GM12892 (cell line): ENCODE data around the gene RRAGC.
"Not testable (repeated sequence)": the region's sequence is repeated elsewhere in the genome, so short reads cannot be mapped to it uniquely, and the experiment has no call there.

Experiments
- DNase-seq: peaks from one replicate; pipeline ENCODE4 v3.0.0; 2011; ENCODE audit not compliant: insufficient read length
- FAIRE-seq: peaks from 2 replicates; lab custom pipeline; 2011; peaks lifted over from hg19 to GRCh38; lab: Jason Lieb, UNC
- POLR2A ChIP-seq: IDR thresholded peaks from 2 replicates; pipeline ENCODE4 v1.6.1; 2011; ENCODE audit warnings: low read depth, low read length, control low read depth
- POLR2AphosphoS5 ChIP-seq: IDR thresholded peaks from 2 replicates; pipeline ENCODE4 v1.6.1; 2011; ENCODE audit warnings: low read depth, low read length, control low read depth
- TAF1 ChIP-seq: IDR thresholded peaks from 2 replicates; pipeline ENCODE4 v1.6.1; 2011; ENCODE audit warnings: low read depth, mild to moderate bottlenecking, control low read depth, low read length, borderline replicate concordance

The RRAGC gene

DNA sequence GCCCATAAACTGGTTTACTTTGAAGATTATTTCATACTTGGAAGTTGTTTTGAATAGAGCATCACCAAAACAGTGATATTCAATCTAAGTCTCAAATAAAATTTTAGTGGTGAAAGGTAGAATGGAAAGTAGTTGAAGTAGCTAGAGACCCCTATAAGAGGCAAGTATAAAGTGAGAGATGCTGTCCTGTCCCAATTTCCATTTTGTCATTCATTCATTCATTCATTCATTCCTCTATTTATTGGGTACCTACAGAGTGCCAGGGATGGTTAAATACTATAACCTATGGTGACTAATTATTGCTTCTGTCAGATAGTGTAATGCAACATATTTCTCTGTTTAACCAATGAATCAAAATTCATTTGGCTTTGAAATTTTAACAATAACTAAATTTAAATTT is 32.7 kb downstream of the RRAGC start:
- FAIRE-seq (no peak), DNase-seq (no peak)
- TF ChIP-seq POLR2AphosphoS5 (no peak), TAF1 (no peak), POLR2A (no peak)

DNA sequence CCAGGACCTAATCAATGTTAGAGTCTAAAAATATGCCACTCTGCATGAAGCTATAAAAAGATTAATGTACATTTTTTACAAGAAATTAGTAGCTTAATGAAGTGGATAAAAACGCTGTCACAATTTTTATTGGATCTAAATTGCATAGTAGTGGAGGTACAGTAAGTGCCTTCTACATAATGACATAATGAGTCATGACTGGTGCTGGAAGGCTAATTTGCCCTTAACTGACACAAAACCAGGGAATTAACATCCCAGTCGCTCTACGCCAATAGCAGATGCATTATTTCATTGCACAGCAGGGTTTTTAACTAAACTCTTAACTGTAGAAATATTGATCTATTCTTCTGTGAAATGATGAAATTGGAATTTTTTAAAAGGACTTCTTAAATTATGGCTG is 33.3 kb downstream of the RRAGC start:
- DNase-seq (no peak), FAIRE-seq (no peak)
- TF ChIP-seq POLR2AphosphoS5 = no peak
- TF ChIP-seq TAF1 = no peak
- no peak for TF ChIP-seq POLR2A

DNA sequence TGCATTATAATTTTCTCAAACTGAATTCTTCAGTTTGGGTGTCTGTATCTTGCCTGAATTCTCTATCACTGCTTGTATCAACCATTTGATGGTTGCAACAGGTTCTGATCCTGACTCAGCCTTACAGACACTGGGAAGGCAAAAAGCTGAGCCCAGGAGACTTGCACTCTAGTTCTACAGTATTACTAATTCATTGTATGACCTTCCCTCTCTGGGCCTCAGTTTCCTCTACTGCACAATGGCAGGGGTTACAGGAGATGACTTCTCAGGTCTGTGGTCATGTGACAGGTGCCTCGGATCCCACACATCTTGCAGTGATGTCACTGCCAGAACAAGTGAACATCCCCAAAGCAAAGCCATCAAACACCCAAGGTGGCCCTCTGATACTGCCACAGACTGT is 38.7 kb downstream of the RRAGC start:
- TF ChIP-seq POLR2AphosphoS5 (no peak), POLR2A (no peak), TAF1 (no peak)
- no peak for FAIRE-seq
- no peak for DNase-seq

DNA sequence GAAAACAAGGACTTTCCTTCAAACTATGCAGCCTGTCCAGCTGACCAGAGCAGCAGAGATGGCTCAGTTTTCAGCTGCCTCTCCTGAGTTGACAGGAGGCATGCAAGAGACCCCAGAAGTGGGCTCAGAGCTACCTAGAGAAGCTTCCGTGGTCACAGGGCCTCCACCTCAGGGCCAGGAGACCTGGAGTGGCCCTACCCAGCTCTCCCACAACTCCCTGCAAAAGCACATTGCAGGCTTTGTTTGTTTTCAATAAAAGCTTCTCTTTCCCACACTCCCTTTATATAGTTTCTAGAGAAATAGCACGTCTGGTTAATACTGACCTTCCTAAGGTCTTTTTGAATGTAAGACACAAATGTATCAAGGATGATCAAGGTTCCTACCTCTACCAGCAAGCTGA is 40.1 kb downstream of the RRAGC start:
- no peak for DNase-seq
- TF ChIP-seq POLR2AphosphoS5 (no peak), TAF1 (no peak), POLR2A (no peak)
- no peak for FAIRE-seq

DNA sequence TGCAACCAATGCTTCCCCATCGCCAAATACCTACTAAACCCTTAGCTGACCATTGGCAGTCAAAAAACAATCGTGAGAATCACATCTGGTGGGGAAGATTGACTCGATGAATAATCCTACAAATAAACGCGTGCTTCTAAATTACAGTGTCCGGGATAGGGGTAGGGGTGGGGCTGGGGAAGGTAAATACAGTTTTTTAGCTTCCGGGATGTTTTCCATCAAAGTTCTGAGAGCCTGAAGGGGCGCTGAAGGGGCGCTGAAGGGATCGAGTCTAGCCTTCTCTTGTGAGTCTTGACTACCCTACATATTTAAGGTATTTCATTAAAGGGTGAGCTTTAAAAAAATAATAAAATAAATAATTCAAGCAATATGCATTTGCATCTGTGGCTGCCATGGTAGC is 40.5 kb downstream of the RRAGC start:
- TF ChIP-seq POLR2AphosphoS5 (no peak), TAF1 (no peak), POLR2A (no peak)
- no peak for DNase-seq
- no peak for FAIRE-seq

DNA sequence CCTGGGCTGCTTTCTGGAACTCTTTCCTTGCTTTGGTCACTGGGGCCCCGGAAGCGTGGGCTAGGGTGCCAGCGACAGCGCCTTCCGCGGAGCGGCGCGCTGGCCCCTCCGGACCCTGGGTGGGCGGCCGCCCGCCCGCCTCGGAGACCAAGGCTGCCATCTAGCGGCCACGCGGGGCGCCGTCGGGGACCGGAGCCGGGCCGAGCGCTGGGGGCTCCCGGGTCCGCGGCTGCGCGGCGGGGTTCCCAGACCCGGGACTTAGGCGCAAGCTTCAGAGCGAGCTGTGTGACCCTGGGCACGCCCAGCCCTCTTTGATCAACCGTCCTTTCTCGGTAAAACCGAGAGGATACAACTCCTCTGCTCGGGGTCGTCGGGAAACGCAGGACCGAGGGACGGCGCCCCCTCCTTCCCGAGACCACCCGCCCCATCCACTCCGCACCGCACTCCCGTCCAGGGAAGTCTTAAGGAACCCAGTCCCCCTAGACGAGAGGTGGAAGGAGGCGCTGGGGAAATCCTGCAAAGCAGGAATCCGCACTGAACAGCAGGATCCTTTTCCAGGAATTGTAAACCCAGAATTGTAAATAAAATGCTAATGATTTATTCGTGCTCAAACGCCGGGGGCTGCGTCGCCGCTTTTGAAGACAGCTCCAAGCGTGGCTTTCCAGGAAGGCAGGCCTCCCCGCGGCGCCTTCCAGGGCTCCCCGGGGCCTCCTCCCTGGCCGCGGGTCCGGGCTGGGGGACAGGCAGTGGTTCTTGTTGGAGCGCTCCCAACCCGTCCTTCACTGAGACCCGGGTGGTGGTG is 41.2 kb downstream of the RRAGC start:
- FAIRE-seq (no peak), DNase-seq (peak; percentile 64)
- no peak for TF ChIP-seq POLR2AphosphoS5
- no peak for TF ChIP-seq POLR2A
- TF ChIP-seq TAF1 = no peak

DNA sequence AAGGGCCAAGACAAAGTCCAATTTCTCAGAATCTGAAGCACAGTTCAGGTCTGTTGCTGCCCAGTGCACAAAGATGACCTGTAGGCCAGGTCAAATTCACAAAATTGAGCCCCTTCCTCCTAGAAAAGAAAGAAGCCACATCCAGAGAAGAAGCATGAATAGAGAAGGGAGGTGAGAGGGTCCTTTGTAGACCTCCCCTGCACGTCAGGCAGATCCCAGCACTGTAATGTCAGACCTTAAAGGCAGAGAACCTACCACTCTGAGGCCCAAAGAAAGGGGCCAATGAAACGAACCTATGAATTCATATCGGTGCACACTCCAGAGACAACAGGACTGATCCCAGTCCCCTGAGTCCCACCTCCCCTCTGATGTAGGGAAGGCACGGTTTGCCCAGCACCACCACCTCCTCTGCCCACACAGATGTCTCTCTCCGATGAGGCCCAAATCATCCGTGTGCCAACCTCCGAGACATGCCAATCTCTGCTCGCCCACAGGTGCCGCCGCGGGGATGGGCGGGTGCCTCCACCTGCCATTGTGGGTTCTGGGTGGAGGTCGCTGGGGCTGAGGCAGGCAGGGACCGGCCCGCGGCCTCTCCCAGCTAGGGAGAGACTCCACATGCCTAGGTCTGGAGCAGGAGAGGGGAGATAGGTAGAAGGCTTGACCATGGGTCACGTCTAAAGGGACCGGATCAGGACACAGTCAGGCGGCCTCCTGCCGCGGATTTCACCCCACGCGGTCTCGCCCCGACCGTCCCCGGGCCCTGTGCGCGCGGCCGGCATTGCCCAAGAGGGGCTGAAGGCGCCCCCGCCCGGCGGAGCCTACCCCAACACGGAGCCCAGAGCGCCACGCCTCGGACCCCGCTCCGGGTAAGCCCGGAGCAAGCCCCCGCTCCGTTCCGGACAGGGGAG is 42.1 kb downstream of the RRAGC start:
- DNase-seq = no peak
- no peak for TF ChIP-seq TAF1
- TF ChIP-seq POLR2AphosphoS5 = no peak
- no peak for TF ChIP-seq POLR2A
- FAIRE-seq = no peak

DNA sequence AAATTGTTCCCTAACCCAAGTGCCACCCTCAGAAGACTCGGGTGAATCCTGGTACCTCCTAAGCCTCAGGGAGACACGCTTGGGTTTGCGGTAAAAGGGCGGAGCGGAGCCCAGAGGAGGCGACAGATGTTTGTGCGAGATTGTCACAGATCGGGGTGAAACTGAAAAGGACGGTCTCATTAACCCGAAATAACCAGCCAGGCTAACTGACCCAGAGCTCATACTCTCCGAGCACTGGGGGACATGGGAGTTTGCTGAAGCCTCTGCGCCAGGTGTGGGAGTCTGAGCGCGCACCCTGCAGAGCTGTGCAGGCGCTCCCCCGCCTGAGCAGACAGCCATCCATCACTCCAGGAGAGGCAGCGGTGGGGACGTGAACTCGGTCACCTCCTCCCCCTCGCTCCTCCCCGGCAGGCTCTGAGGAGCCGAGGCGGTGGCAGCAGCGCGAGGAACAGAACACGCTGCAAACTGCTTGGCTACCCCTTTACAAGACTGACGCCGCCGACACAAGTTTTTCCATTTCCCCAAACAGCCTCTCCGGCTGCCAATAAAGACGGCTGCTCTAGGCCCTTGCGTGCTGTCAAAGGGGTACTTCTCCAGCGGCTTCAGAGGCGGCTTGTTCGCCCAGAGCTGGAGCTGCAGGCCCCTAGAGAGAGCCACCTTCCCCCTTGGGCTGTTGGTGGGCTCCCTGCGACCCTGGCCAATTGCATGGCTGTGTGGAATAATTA is 43.5 kb downstream of the RRAGC start:
- peak; percentile 66 for FAIRE-seq
- TF ChIP-seq POLR2A = no peak
- no peak for TF ChIP-seq TAF1
- no peak for TF ChIP-seq POLR2AphosphoS5
- peak; percentile 46 for DNase-seq

DNA sequence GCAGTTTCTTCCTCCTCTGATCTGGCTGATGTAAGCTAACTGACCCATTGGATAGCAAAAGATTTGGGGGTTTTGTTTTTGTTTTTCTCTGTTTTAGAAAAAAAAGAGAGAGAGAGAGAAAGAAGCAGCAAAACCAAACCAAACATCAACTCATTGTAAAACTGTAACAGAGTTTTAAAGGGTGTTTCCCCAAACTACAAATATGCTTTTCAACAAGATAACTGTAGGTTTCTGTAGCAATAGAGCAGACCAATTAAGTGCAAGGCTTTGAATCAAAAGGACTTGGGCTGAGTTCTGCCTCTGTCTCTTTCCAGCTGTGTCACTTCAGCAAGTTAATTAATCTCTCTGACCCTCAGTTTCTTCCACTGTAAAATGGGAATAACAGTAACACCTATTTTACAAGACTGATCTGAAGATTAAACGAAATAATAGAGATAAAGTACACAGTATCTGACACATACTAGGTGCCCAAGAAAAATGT is 44.5 kb downstream of the RRAGC start:
- FAIRE-seq = peak; percentile 36
- no peak for DNase-seq
- TF ChIP-seq POLR2AphosphoS5 = no peak
- TF ChIP-seq TAF1 = no peak
- no peak for TF ChIP-seq POLR2A

DNA sequence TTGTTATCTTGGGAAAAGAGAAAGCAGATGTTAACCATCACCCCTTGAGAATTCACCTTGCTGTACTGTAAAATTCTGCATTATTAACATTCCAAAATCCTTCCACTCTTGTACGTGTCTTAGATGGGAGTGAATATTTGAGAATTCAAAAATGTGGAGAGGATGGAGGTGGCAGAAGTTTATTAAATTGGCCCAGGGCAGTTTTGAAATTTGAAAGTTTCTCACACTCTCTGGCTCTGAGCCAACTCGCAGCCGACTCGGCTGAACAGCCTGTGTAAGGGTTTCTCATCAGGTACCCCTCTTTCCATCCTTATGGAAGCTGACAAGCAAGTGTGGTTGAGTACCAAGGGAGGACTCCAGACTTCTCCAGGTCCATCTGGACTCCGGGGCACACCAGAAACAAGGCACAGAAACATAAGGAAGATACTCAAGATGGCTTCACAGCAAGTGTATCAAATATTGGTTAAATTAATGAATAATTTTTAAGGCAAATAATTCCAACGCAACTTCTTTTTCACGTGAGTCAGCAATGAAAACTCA is 45.1 kb downstream of the RRAGC start:
- no peak for TF ChIP-seq POLR2A
- TF ChIP-seq TAF1 = no peak
- TF ChIP-seq POLR2AphosphoS5 = no peak
- DNase-seq (no peak), FAIRE-seq (no peak)

DNA sequence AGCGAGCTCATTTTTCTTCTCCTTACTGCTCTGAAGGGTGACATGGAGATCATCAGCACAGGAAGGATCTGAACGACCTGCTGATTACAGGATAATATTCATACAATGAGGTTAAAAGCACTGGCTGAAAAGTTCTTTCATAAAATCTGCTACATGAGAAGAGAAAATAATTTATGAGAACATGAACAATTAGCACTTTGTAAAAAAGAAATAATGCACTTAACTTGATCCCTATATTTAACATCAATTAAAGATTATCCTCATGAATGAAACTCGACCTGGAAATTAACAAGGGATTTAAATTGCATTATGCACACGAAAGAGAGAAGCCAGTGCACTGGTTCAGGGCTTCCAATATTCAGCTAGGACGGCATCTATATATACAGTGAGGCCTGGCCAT is 46.6 kb downstream of the RRAGC start:
- TF ChIP-seq POLR2A (no peak), TAF1 (no peak), POLR2AphosphoS5 (no peak)

DNA sequence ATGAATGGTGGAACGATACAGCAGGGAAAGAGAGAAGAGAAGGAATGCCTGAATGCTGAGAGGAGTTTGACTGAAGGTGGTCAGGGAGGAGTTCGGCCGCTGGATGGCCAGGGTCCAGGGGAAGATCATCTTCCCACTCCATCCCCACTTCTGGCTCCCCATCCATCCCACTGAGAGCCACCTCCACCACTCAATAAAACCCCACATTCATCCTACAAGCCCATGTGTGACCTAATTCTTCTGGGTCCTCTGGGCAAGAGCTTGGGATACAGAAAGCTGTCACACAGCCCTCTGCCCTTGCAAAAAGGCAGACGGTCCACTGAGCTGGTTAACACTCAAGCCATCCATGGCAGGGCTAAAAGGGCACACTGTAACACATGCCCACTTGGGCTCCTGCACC is 48.1 kb downstream of the RRAGC start:
- FAIRE-seq = peak; percentile 21
- DNase-seq = not testable (repeated sequence)

More for the DNA sequence above, 46.6 kb downstream of the RRAGC start:
- no peak for DNase-seq
- no peak for FAIRE-seq
